GM18951 (cell line): Measurements from ENCODE around the gene GPR137B.

Experiments used
- POLR2A ChIP-seq: IDR thresholded peaks from 4 replicates; pipeline ENCODE4 v1.6.1; 2011; ENCODE audit warnings: mild to moderate bottlenecking; ENCODE audit not compliant: insufficient read length, insufficient read depth; ENCODE audit errors: extremely low read depth
- in situ Hi-C: fragments of 300-500 bp; cut with MboI; formaldehyde crosslinking; loops from one replicate; pipeline ENCODE4 v1.12.0; 2022; ENCODE audit warnings: low sequenced_read_pairs, mixed read lengths, inconsistent platforms; ENCODE audit not compliant: unreplicated experiment

Gene GPR137B, protein sequence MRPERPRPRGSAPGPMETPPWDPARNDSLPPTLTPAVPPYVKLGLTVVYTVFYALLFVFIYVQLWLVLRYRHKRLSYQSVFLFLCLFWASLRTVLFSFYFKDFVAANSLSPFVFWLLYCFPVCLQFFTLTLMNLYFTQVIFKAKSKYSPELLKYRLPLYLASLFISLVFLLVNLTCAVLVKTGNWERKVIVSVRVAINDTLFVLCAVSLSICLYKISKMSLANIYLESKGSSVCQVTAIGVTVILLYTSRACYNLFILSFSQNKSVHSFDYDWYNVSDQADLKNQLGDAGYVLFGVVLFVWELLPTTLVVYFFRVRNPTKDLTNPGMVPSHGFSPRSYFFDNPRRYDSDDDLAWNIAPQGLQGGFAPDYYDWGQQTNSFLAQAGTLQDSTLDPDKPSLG

DNA sequence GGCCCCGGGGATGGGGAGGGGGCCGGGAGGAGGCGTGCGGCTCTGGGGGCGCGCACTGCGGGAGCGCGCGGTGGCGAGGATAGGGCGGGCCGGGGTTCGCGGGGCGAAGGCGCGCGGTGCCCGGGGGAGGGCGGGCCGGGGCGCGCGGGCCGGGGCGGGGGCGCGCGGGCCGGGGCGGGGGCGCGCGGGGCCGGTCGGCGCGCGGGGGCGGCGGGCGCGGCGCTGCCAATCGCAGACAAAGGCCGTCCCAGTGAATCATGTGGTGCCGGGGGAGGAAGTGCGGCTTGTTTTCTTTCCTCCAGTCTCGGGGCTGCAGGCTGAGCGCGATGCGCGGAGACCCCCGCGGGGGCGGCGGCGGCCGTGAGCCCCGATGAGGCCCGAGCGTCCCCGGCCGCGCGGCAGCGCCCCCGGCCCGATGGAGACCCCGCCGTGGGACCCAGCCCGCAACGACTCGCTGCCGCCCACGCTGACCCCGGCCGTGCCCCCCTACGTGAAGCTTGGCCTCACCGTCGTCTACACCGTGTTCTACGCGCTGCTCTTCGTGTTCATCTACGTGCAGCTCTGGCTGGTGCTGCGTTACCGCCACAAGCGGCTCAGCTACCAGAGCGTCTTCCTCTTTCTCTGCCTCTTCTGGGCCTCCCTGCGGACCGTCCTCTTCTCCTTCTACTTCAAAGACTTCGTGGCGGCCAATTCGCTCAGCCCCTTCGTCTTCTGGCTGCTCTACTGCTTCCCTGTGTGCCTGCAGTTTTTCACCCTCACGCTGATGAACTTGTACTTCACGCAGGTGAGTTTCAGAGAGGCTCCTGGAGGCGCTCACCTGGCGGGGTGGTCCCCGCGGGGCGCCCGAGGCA, at the start of gene GPR137B:
GPR137B (plus strand) TSS at position 287 of the 851 bp plus-strand sequence; CDS start at position 371, 84 bp downstream.
- in situ Hi-C loops = no loop called here
- TF ChIP-seq POLR2A = peak; percentile 60

DNA sequence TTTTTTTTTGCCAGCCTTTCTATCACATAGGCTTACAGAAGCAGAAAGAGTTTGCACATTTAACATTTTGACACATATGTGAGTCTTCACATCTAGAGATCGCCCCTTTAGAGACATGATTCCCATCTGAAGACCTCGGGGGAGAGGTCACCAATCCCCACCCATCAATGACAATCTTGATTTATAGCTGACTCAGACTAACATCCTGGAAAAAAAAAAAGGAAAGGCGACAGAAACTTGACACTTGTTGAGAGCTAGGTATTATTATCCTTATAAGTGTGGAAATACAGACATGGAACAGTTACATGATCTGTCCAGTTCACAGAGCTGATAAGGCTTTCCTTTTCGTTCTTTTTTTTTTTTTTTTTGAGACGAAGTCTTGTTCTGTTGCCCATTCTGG, 49.4 kb upstream of the GPR137B start:
- no peak for TF ChIP-seq POLR2A
- in situ Hi-C loops = loop anchor here (25.0 kb wide), 1 partner anchor 1019 kb away; no protein-coding TSS in a partner anchor

DNA sequence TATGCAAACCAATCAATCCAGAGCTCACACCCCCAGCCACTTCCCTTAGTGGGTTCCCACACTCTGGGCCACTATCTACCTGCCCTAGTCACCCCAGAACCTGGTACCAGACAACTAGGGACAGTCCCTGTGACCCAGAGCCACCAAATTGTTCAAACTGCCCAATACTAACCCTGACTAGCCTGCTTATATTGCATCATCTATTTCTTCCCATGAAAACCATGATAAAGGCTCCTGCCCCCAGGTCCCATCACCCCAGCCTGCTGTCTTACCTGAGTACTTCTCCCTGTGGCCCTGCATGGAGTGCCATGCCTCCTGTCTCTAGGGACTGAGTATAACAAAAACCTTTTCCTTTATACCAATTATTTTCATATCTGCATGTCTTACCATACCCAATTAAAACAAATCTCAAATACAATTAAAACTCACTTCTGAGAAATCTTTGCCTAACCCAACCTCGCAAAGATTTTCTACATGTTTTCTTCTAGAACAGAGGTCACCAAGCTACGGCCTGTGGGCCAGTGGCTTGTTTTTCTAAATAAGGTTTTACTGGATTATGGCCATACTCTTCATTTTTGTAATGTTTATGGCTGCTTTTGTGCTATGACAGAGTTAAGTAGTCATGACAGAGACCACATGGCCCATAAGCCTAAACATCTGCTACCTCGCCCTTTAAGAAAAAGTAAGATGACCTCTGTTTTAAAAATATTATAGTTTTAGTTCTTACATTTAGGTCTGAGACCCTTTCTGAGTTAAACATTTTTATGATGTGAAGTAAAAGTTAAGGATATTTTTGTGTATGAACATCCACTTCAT, 46.4 kb upstream of the GPR137B start:
- in situ Hi-C loops = loop anchor here (25.0 kb wide), 1 partner anchor 1016 kb away; no protein-coding TSS in a partner anchor
- no peak for TF ChIP-seq POLR2A

DNA sequence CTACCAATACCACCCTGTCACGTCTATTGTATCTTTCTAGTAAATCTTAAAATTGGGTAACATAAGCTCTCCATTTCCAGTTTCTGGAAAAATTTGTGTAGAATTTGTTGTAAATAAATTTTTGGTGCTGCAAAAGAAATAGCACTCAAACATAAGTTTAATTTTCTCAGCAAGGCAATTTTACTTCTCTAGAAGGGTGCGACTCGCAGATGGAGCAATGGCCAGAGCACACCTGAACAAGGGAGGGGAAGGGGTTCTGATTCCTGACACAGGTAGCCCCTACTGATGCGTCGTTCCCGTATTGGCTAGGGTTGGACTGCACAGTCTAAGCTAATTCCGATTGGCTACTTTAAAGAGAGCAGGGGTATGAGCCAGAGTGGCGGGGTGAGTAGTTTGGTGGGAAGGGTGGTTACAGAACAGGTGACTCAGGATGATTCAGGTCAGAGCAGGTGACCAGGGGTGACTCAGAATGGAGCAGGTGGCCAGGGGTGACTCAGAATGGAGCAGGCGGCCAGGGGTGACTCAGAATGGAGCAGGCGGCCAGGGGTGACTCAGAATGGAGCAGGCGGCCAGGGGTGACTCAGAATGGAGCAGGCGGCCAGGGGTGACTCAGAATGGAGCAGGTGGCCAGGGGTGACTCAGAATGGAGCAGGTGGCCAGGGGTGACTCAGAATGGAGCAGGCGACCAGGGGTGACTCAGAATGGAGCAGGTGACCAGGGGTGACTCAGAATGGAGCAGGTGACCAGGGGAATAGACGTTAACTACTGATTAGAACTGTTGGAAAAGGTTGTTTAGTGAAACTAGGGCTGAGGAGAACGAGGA, 45.5 kb upstream of the GPR137B start:
- in situ Hi-C loops = loop anchor here (25.0 kb wide), 1 partner anchor 1015 kb away; no protein-coding TSS in a partner anchor

DNA sequence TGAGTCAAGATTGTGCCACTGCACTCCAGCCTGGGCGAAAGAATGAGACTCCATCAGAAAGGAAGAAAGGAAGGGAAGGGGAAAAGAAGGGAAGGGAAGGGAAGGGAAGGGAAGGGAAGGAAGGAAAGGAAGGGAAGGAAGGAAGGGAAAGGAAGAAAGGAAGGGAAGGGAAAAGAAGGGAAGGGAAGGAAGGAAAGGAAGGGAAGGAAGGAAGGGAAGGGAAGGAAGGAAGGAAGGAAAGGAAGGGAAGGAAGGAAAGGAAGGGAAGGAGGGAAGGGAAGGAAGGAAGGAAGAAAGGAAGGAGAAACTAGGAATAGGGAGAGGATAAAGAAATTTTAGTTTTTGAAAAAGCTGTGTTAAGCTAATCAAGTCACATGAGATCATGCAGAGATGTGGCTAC, 44.1 kb upstream of the GPR137B start:
- no peak for TF ChIP-seq POLR2A
- in situ Hi-C loops = loop anchor here (25.0 kb wide), 1 partner anchor 1014 kb away; no protein-coding TSS in a partner anchor

DNA sequence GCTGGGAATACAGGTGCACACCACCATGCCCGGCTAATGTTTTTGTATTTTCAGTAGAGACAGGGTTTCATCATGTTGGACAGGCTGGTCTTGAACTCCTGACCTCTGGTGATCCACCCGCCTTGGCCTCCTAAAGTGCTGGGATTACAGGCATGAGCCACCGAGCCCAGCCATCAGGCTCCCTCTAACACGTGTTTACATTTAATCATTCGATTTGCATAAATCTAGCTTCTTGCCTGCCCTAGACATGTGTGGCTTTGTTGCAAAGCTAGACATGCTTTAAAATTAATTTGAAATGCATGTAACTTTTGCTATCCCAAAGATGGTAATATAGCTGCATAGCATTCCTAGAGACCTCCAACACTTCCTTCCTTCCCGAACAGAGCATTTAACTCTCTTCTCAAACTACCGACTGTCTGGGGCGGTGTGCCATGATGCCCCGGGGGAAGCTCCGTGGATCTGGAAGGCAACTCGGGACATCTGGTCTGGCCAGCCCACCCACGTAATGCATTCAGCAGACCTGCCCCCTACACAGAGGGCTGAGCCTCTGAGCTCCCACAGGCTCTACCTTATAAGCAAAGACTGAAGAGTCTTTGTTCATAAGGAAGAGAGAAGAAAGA, 42.9 kb upstream of the GPR137B start:
- TF ChIP-seq POLR2A = no peak
- in situ Hi-C loops = loop anchor here (25.0 kb wide), 1 partner anchor 1013 kb away; no protein-coding TSS in a partner anchor

DNA sequence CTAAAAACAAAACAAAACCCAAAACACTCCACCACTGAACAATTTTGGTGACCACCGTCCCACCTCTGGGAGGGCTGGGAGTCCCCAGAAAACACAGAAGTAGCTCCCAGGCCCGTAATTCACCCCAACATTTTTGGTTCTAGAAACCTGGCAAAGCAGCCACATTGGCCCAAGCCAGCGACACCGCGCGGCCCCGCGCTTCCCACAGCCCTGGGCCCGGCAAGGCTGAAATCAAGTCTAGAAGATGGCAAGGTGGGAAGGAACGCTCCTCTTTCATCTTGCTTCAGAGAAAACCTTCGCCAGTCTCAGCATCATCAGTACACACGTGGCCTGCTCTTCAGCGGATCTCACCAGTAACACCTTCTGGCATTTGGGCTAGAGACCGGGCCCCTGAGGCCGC, 41.5 kb upstream of the GPR137B start:
- TF ChIP-seq POLR2A = no peak
- in situ Hi-C loops = loop anchor here (25.0 kb wide), 2 partner anchors 387 to 1287 kb away; no protein-coding TSS in a partner anchor

DNA sequence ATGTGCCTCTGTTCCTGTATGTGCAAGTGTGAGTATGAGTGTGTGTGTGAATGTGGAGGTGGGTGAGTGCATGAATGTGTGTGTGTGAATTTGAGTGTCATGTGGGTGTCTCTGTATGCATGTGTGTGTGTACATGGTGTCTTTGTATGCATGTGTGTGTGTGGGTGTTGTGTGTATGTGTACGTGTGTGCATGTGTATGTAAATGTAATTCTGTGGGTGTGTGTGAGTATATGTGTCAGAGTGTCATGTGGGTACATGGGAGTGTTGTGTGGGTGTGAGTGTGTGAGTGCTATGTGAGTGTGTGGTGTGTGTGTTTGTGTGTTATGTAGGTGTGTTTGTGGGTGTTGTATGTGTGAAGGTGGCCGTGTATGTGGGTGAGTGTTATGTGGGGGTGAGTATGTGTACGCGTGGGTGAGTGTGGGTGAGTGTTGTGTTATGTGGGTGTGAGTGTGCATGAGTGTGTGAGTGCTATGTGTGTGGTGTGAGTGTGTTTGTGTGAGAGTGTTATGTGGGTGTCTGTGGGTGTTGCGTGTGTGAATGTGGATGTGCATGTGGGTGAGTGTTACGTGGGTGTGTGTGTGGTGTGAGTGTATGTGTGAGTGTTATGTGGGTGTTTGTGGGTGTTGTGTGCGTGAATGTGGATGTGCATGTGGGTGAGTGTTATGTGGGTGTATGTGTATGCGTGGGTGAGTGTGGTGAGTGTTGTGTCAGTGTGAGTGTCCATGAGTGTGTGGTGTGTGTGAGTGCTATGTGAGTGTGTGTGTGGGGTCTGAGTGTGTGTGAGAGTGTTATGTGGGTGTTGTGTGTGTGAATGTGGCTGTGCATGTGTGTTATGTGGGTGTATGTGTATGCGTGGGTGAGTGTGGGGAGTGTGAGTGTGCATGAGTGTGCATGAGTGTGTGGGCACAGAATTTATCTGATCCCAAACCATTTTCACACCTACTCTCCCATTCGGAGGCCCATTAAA, 40.8 kb upstream of the GPR137B start:
- in situ Hi-C loops = loop anchor here (25.0 kb wide), 2 partner anchors 386 to 1286 kb away; no protein-coding TSS in a partner anchor

DNA sequence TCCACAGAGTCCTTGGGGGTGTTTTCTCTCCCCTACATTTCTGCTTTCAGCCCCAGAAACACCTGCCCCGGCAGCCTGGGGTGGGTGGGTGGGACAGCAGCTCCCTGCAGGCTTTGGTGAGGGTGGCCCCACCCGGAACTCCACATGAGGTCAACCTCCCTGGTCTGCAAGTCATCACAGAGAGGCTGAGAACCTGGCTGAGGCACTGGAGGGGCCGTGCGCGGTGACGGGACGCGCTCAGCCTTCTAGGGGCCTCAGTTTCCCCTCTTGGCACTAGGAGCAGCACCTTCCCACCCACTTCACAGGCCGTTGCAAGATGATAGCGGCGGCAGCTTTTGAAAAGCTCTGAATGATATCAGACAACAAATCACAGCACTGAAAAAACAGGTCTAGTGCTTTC, 39.7 kb upstream of the GPR137B start:
- no peak for TF ChIP-seq POLR2A
- in situ Hi-C loops = loop anchor here (25.0 kb wide), 2 partner anchors 385 to 1285 kb away; no protein-coding TSS in a partner anchor

More for the DNA sequence above, 40.8 kb upstream of the GPR137B start:
- TF ChIP-seq POLR2A = no peak

DNA sequence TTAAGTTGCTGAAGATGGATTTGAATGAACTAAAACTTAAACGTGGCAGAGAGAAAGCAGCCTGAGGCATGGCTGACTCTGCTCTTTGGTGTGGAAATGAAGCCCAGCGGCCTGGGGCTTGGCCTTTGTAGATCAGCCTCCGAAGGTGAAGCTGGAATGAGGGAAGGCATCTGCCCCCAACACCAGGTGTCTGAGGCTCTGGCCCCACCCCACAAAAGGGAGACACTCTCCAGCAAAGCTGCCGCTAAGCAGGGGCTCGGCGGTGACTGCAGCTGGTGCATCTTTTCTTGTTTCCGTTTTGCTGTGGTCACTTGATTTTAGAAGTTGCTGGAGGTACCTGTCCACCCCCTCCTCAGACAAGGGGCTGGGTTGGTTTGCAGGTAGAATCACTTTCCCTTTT, 39.3 kb upstream of the GPR137B start:
- no peak for TF ChIP-seq POLR2A
- in situ Hi-C loops = loop anchor here (25.0 kb wide), 2 partner anchors 384 to 1284 kb away; no protein-coding TSS in a partner anchor
